Transverse colon (tissue), 3 donors: ENCODE results near the gene ATRIP.

Experiments
- CTCF ChIP-seq, 5 experiments: fragments of 200-600 bp in 3 of 5; fragments of 450-650 bp in 2 of 5; sonication (generic) in 3 of 5; IDR thresholded peaks; 1 replicate in 2 of 5; 2 replicates in 3 of 5; pipeline ENCODE4 v1.5.1; 2016 to 2017; ENCODE audit warnings: antibody characterized with exemption in 5 of 5, inconsistent platforms in 3 of 5, mild to moderate bottlenecking in 2 of 5, moderate library complexity in 1 of 5
- EP300 ChIP-seq: sonication (generic); formaldehyde crosslinking; IDR thresholded peaks from one replicate; pipeline ENCODE4 v1.6.1; 2017; ENCODE audit warnings: antibody characterized with exemption, low read depth

GRCh38 chr3:48468329-48468731, 21.8 kb downstream of the ATRIP start:
- TF ChIP-seq CTCF (IDR thresholded peaks at IDR 0.05) (no peak), EP300 (no peak)
